K562 (cell line): Measurements from ENCODE around the gene HK2. TPM values are rescaled to one million over a fixed set of nuclear protein-coding genes. Genes with fewer than 3 reads are reported as not detected.

Source experiments
- ATAC-seq: fragments of 200-7000 bp; cut with Tn5 transposase; 3 replicates; pipeline ENCODE4 v1.9.1; 2020; ENCODE audit warnings: moderate library complexity
- BruUV-seq: library from RNA; stranded (reverse); fragments of 400-500 nt; replicated peaks from 2 replicates; lab custom pipeline; 2021; lab: Mats Ljungman, UMichigan
- CTCF ChIA-PET: fragments of 300-600 bp; formaldehyde crosslinking; extraction: SDS; loops from one replicate; lab custom pipeline; 2021; ENCODE audit warnings: low intra/inter-chr PET ratio; lab: Yijun Ruan, JAX
- POLR2A ChIA-PET: fragments of 300-600, 350-650 bp; sonication (Branson Sonifier 250); formaldehyde crosslinking; extraction: SDS; loops from one replicate; lab custom pipeline; 2021; ENCODE audit warnings: antibody characterized with exemption, inconsistent platforms; lab: Yijun Ruan, JAX
- DNase-seq, 4 experiments: peaks; one replicate each; pipeline versions ENCODE4 v3.0.0 to v3.0.0-alpha.2; 2011 to 2018; ENCODE audit warnings: low spot score in 3 of 4, mixed read lengths in 3 of 4; ENCODE audit errors: extremely low read depth in 1 of 4
- FAIRE-seq: peaks from 2 replicates; lab custom pipeline; 2011; peaks lifted over from hg19 to GRCh38; lab: Jason Lieb, UNC
- H2AFZ ChIP-seq: 2 replicates; pipeline ENCODE4 v1.6.0; 2011; ENCODE audit warnings: low read depth, low read length, control low read depth, inconsistent platforms
- H3K27ac ChIP-seq: fragments of 200-600 bp; 3 replicates; pipeline ENCODE4 v1.8.0; 2011; ENCODE audit warnings: low read depth, mild to moderate bottlenecking, control low read depth, inconsistent platforms, low read length, moderate library complexity, mixed read lengths; ENCODE audit errors: extremely low read depth
- H3K27me3 ChIP-seq, 2 experiments: fragments of 300-600 bp in 1 of 2; 2 replicates in 1 of 2; 3 replicates in 1 of 2; pipeline versions ENCODE4 v1.6.0 to v1.8.0; 2011; ENCODE audit warnings: inconsistent platforms in 2 of 2, low read length in 2 of 2, mild to moderate bottlenecking in 1 of 2, mixed read lengths in 1 of 2, moderate library complexity in 1 of 2; ENCODE audit not compliant: control insufficient read depth in 2 of 2, insufficient read depth in 2 of 2
- H3K36me3 ChIP-seq: fragments of 300-600 bp; 3 replicates; pipeline ENCODE4 v1.8.0; 2011; ENCODE audit warnings: mild to moderate bottlenecking, low read length, inconsistent platforms; ENCODE audit not compliant: control insufficient read depth, insufficient read depth
- H3K4me1 ChIP-seq, 2 experiments: fragments of 200-600 bp in 1 of 2; replicated peaks in 1 of 2; 2 replicates in 1 of 2; 3 replicates in 1 of 2; pipeline versions ENCODE4 v1.5.1 to v1.8.0; 2011; ENCODE audit warnings: inconsistent platforms in 2 of 2, low read length in 2 of 2, mild to moderate bottlenecking in 1 of 2, mixed read lengths in 1 of 2, moderate library complexity in 1 of 2; ENCODE audit not compliant: control insufficient read depth in 2 of 2, insufficient read depth in 2 of 2
- H3K4me2 ChIP-seq: 2 replicates; pipeline ENCODE4 v1.6.1; 2011; ENCODE audit warnings: low read length, control low read depth, inconsistent platforms, mixed read lengths; ENCODE audit not compliant: insufficient read depth
- H3K4me3 ChIP-seq: fragments of 200-600 bp; sonication (generic), shearing (Covaris generic); 2 replicates; pipeline ENCODE4 v1.5.1; 2016; ENCODE audit warnings: control low read depth, inconsistent platforms
- H3K79me2 ChIP-seq: fragments of 200-600 bp; 3 replicates; pipeline ENCODE4 v1.8.0; 2011; ENCODE audit warnings: low read length, inconsistent platforms; ENCODE audit not compliant: control insufficient read depth, insufficient read depth
- H3K9ac ChIP-seq, 2 experiments: 2 replicates each; pipeline versions ENCODE4 v1.6.0 to v1.6.1; 2011; ENCODE audit warnings: low read depth in 2 of 2, low read length in 2 of 2, control low read depth in 1 of 2, inconsistent platforms in 1 of 2, mild to moderate bottlenecking in 1 of 2, mixed read lengths in 1 of 2; ENCODE audit not compliant: insufficient read depth in 1 of 2
- H3K9me1 ChIP-seq: one replicate; pipeline ENCODE4 v1.6.0; 2011; ENCODE audit warnings: inconsistent platforms, mild to moderate bottlenecking, low read length, moderate library complexity; ENCODE audit not compliant: control insufficient read depth, insufficient read depth
- H3K9me3 ChIP-seq: replicated peaks from 2 replicates; pipeline ENCODE4 v1.5.1; 2011; ENCODE audit warnings: low read depth, low read length, inconsistent platforms; ENCODE audit not compliant: control insufficient read depth, insufficient read depth
- H4K20me1 ChIP-seq: replicated peaks from 2 replicates; pipeline ENCODE4 v1.6.1; 2011; ENCODE audit warnings: low read length, inconsistent platforms, mixed read lengths; ENCODE audit not compliant: control insufficient read depth, insufficient read depth
- EZH2 ChIP-seq: IDR thresholded peaks from 2 replicates; pipeline ENCODE4 v1.6.1; 2012; ENCODE audit warnings: low read depth, mild to moderate bottlenecking, inconsistent platforms, low read length, borderline replicate concordance
- FOS ChIP-seq: IDR thresholded peaks from 3 replicates; pipeline ENCODE4 v1.6.1; 2011; ENCODE audit not compliant: insufficient read length; ENCODE audit errors: extremely low read depth
- HSF4 ChIP-seq: fragments of 250-450 bp; sonication (Bioruptor Pico); IDR thresholded peaks from 2 replicates; pipeline ENCODE4 v2.1.2; 2022; ENCODE audit warnings: mild to moderate bottlenecking, moderate library complexity, borderline replicate concordance
- MAFG ChIP-seq: fragments of 450-650 bp; conservative IDR thresholded peaks from 2 replicates; pipeline ENCODE4 v1.6.1; 2016; ENCODE audit warnings: missing genetic modification characterization, missing compliant biosample characterization
- MTA3 ChIP-seq: fragments of 450-650 bp; formaldehyde crosslinking; IDR thresholded peaks from 2 replicates; pipeline ENCODE4 v1.6.1; 2017; ENCODE audit warnings: mild to moderate bottlenecking, borderline replicate concordance
- RBM39 ChIP-seq: fragments of 200-400 bp; formaldehyde crosslinking; optimal IDR thresholded peaks from 2 replicates; pipeline ENCODE3; 2018; ENCODE audit warnings: low read depth, low read length
- SMARCC2 ChIP-seq: fragments of 450-650 bp; IDR thresholded peaks from 2 replicates; pipeline ENCODE4 v1.6.1; 2017; ENCODE audit warnings: antibody characterized with exemption, moderate library complexity, mild to moderate bottlenecking, low read depth
- ZNF274 ChIP-seq: IDR thresholded peaks from 2 replicates; pipeline ENCODE4 v1.6.1; 2011; ENCODE audit warnings: low read depth, mild to moderate bottlenecking, low read length, moderate library complexity, borderline replicate concordance
- WGBS: fragments of 100-300 bp; shearing (Covaris generic); methylation state at CpG from one replicate; pipeline ENCODE4 v1.1.6; 2016; ENCODE audit warnings: low coverage, mixed read lengths; ENCODE audit not compliant: insufficient coverage; ENCODE audit errors: missing lambda C conversion rate; 5-methylcytosine and 5-hydroxymethylcytosine counted together
- in situ Hi-C: fragments of 300-500 bp; cut with MboI; formaldehyde crosslinking; loops from 4 replicates; pipeline ENCODE4 v1.15.0; 2018; ENCODE audit warnings: inconsistent platforms, mixed read lengths
- intact Hi-C: fragments of 100-400 bp; cut with micrococcal nuclease; formaldehyde crosslinking; loops from 2 replicates; pipeline ENCODE4 v1.14.2; 2022
- polyA plus RNA-seq, 8 experiments: library from polyadenylated mRNA; depleted of rRNA in 4 of 8; stranded (reverse) in 5 of 8; unstranded in 3 of 8; fragments of >200 nt; fragmentation: Nextera tagmentation in 2 of 8; fragmentation: Illumina TruSeq in 1 of 8; extraction: Ambion mirVana in 2 of 8; extraction: Trizol in 1 of 8; gene quantifications; 2 replicates each; pipeline versions ENCODE4 v1.2.1 to v1.2.3, GENCODE V29; 2011 to 2014; ENCODE audit warnings: inconsistent platforms in 1 of 8, missing spikeins in 1 of 8
- total RNA-seq, 7 experiments: library from RNA; depleted of rRNA in 6 of 7; stranded (reverse); fragments of >200 nt in 6 of 7; fragmentation: Illumina TruSeq in 2 of 7; extraction: Trizol in 2 of 7; gene quantifications; 2 replicates each; pipeline versions ENCODE4 v1.2.1 to v1.2.3, GENCODE V29; 2011 to 2021; ENCODE audit warnings: low replicate concordance in 1 of 7
- TF ChIP-seq, protein P1 (sequence below): fragments of 450-650 bp; formaldehyde crosslinking; IDR thresholded peaks from 2 replicates; pipeline ENCODE4 v1.4.0; 2020; ENCODE audit warnings: mild to moderate bottlenecking
- TF ChIP-seq, protein P2 (sequence below): sonication (generic); formaldehyde crosslinking; IDR thresholded peaks from 2 replicates; pipeline ENCODE4 v1.8.1; 2023; ENCODE audit warnings: mild to moderate bottlenecking, missing genetic modification reagents
- TF ChIP-seq, protein P3 (sequence below): sonication (generic); formaldehyde crosslinking; IDR thresholded peaks from 2 replicates; pipeline ENCODE4 v1.8.0; 2022; ENCODE audit warnings: mild to moderate bottlenecking, missing genetic modification reagents

Gene HK2
- total and polyA plus RNA-seq, 9 of the 15 experiments (the other 6 are each of a cell fraction or from before 2014, with no cell fraction given) = 4.7 to 56.0 (median 19.9) TPM

DNA sequence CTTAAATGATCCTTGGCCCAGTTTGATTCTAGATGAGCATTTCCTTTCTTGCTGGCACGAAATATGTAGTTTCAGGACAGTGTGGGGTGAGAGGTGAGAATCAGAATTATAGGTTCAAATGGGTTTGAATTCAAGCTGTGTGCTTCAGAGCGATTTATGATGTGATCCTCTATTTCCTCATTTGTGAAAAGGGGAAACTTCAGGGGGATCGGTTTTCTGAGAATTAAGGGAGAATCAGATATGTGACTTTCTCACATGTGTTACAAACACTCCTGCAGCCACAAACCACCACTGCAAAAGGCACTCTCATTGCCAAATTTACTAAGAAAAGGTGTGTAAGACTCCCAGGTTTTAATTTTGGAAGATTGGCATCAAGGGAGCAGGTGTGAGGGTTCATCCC, 24.4 kb downstream of the HK2 start:
- no TSS peak for BruUV-seq
- in situ Hi-C loops = no loop called here
- DNase-seq (no peak), FAIRE-seq (no peak), ATAC-seq (no peak)
- Histone ChIP-seq H3K4me3 (no peak overlapping the region), H2AFZ (no peak overlapping the region), H3K27me3 (no peaks in the 10 kb centered on the region), H3K9me1 (no peaks in the 10 kb centered on the region), H3K4me1 (peaks cover 0 to 14% of the 10 kb centered on the region in 2 experiments; a peak in 3 of 5 replicates), H3K9ac (no peak overlapping the region), H3K79me2 (peaks cover 28% of the 10 kb centered on the region), H3K4me2 (no peak overlapping the region), H3K27ac (no peak overlapping the region), H3K36me3 (peaks cover 67% of the 10 kb centered on the region), H4K20me1 (peaks cover 44% of the 10 kb centered on the region), H3K9me3 (no peaks in the 10 kb centered on the region)
- ChIA-PET CTCF (no interaction called here), POLR2A (no interaction called here)
- WGBS = 77% methylated on average over 3 of the region's 3 CpGs
- intact Hi-C loops = no loop called here
- TF ChIP-seq EZH2 (no peak), MAFG (tag) (no peak), SMARCC2 (no peak), RBM39 (no peak), HSF4 (CRISPR knock-in tag) (no peak), FOS (no peak), MTA3 (no peak), ZNF274 (no peak)
- TF ChIP-seq, protein P1, sequence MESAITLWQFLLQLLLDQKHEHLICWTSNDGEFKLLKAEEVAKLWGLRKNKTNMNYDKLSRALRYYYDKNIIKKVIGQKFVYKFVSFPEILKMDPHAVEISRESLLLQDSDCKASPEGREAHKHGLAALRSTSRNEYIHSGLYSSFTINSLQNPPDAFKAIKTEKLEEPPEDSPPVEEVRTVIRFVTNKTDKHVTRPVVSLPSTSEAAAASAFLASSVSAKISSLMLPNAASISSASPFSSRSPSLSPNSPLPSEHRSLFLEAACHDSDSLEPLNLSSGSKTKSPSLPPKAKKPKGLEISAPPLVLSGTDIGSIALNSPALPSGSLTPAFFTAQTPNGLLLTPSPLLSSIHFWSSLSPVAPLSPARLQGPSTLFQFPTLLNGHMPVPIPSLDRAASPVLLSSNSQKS (CRISPR knock-in tag) = no peak
- TF ChIP-seq, protein P2, sequence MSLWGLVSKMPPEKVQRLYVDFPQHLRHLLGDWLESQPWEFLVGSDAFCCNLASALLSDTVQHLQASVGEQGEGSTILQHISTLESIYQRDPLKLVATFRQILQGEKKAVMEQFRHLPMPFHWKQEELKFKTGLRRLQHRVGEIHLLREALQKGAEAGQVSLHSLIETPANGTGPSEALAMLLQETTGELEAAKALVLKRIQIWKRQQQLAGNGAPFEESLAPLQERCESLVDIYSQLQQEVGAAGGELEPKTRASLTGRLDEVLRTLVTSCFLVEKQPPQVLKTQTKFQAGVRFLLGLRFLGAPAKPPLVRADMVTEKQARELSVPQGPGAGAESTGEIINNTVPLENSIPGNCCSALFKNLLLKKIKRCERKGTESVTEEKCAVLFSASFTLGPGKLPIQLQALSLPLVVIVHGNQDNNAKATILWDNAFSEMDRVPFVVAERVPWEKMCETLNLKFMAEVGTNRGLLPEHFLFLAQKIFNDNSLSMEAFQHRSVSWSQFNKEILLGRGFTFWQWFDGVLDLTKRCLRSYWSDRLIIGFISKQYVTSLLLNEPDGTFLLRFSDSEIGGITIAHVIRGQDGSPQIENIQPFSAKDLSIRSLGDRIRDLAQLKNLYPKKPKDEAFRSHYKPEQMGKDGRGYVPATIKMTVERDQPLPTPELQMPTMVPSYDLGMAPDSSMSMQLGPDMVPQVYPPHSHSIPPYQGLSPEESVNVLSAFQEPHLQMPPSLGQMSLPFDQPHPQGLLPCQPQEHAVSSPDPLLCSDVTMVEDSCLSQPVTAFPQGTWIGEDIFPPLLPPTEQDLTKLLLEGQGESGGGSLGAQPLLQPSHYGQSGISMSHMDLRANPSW (CRISPR knock-in tag) = no peak
- TF ChIP-seq, protein P3, sequence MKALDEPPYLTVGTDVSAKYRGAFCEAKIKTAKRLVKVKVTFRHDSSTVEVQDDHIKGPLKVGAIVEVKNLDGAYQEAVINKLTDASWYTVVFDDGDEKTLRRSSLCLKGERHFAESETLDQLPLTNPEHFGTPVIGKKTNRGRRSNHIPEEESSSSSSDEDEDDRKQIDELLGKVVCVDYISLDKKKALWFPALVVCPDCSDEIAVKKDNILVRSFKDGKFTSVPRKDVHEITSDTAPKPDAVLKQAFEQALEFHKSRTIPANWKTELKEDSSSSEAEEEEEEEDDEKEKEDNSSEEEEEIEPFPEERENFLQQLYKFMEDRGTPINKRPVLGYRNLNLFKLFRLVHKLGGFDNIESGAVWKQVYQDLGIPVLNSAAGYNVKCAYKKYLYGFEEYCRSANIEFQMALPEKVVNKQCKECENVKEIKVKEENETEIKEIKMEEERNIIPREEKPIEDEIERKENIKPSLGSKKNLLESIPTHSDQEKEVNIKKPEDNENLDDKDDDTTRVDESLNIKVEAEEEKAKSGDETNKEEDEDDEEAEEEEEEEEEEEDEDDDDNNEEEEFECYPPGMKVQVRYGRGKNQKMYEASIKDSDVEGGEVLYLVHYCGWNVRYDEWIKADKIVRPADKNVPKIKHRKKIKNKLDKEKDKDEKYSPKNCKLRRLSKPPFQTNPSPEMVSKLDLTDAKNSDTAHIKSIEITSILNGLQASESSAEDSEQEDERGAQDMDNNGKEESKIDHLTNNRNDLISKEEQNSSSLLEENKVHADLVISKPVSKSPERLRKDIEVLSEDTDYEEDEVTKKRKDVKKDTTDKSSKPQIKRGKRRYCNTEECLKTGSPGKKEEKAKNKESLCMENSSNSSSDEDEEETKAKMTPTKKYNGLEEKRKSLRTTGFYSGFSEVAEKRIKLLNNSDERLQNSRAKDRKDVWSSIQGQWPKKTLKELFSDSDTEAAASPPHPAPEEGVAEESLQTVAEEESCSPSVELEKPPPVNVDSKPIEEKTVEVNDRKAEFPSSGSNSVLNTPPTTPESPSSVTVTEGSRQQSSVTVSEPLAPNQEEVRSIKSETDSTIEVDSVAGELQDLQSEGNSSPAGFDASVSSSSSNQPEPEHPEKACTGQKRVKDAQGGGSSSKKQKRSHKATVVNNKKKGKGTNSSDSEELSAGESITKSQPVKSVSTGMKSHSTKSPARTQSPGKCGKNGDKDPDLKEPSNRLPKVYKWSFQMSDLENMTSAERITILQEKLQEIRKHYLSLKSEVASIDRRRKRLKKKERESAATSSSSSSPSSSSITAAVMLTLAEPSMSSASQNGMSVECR (CRISPR knock-in tag) = no peak
- TF ChIP-seq, all 486 proteins: peak for 0
